GM12878 (cell line): ENCODE results near the gene RRP1B. TPM values are rescaled to one million over a fixed set of nuclear protein-coding genes. Genes with fewer than 3 reads are reported as not detected.

Source experiments
- ATAC-seq: fragments of 200-7000 bp; cut with Tn5 transposase; 3 replicates; pipeline ENCODE4 v1.9.1; 2020; ENCODE audit warnings: mild to moderate bottlenecking, moderate library complexity
- BruUV-seq: library from RNA; stranded (reverse); fragments of 400-500 nt; replicated peaks from 2 replicates; lab custom pipeline; 2021; lab: Mats Ljungman, UMichigan
- CTCF ChIA-PET: fragments of 300-600 bp; sonication (Branson Sonifier 250); formaldehyde crosslinking; extraction: SDS; loops from one replicate; lab custom pipeline; 2021; ENCODE audit warnings: inconsistent platforms; lab: Yijun Ruan, JAX
- POLR2A ChIA-PET: fragments of 350-600 bp; formaldehyde crosslinking; extraction: SDS; loops from one replicate; lab custom pipeline; 2021; ENCODE audit warnings: inconsistent platforms; lab: Charles Lee
- RAD21 ChIA-PET: fragments of 300-600 bp; sonication (Branson Sonifier 250); formaldehyde crosslinking; loops from one replicate; lab custom pipeline; 2023; ENCODE audit warnings: antibody characterized with exemption; ENCODE audit not compliant: unreplicated experiment; lab: Charles Lee
- SMC1A ChIA-PET: fragments of 300-600 bp; sonication (Branson Sonifier 250); formaldehyde crosslinking; loops from one replicate; lab custom pipeline; 2023; ENCODE audit not compliant: unreplicated experiment, uncharacterized antibody; lab: Charles Lee
- DNase-seq: peaks from one replicate; pipeline ENCODE4 v3.0.0-alpha.2; 2011; ENCODE audit warnings: low read depth, low spot score
- FAIRE-seq: peaks from 3 replicates; lab custom pipeline; 2011; peaks lifted over from hg19 to GRCh38; lab: Jason Lieb, UNC
- H2AFZ ChIP-seq: 2 replicates; pipeline ENCODE4 v1.6.0; 2011; ENCODE audit warnings: low read depth, low read length, control low read depth; ENCODE audit not compliant: control insufficient read depth
- H3K27ac ChIP-seq: 2 replicates; pipeline ENCODE4 v1.5.1; 2011; ENCODE audit warnings: control low read depth; ENCODE audit not compliant: control insufficient read depth, insufficient read depth
- H3K27me3 ChIP-seq, 2 experiments: replicated peaks in 1 of 2; 2 replicates each; pipeline versions ENCODE4 v1.6.0 to v1.6.1; 2011; ENCODE audit warnings: low read length in 1 of 2; ENCODE audit not compliant: control insufficient read depth in 2 of 2, insufficient read depth in 2 of 2
- H3K36me3 ChIP-seq, 2 experiments: 2 replicates each; pipeline ENCODE4 v1.5.1; 2011; ENCODE audit warnings: low read length in 1 of 2; ENCODE audit not compliant: control insufficient read depth in 2 of 2, insufficient read depth in 2 of 2
- H3K4me1 ChIP-seq: 2 replicates; pipeline ENCODE4 v1.6.1; 2011; ENCODE audit warnings: mild to moderate bottlenecking, low read length, moderate library complexity, mixed read lengths; ENCODE audit not compliant: control insufficient read depth, insufficient read depth
- H3K4me2 ChIP-seq: 2 replicates; pipeline ENCODE4 v1.6.0; 2011; ENCODE audit warnings: control low read depth; ENCODE audit not compliant: control insufficient read depth, insufficient read depth
- H3K4me3 ChIP-seq: fragments of 200-600 bp; sonication (generic); 2 replicates; pipeline ENCODE4 v1.5.1; 2016
- H3K79me2 ChIP-seq: 2 replicates; pipeline ENCODE4 v1.6.0; 2011; ENCODE audit warnings: low read length; ENCODE audit not compliant: control insufficient read depth, insufficient read depth
- H3K9ac ChIP-seq: 2 replicates; pipeline ENCODE4 v1.8.0; 2011; ENCODE audit warnings: low read length, control low read depth, mixed read lengths; ENCODE audit not compliant: control insufficient read depth, insufficient read depth
- H3K9me3 ChIP-seq: replicated peaks from 3 replicates; pipeline ENCODE4 v1.5.1; 2011; ENCODE audit warnings: mild to moderate bottlenecking, low read length; ENCODE audit not compliant: control insufficient read depth, insufficient read depth
- H4K20me1 ChIP-seq: 2 replicates; pipeline ENCODE4 v1.6.0; 2011; ENCODE audit not compliant: control insufficient read depth, insufficient read depth
- BCL3 ChIP-seq: IDR thresholded peaks from 2 replicates; pipeline ENCODE4 v1.6.1; 2011; ENCODE audit warnings: borderline replicate concordance, low read depth, mild to moderate bottlenecking, moderate library complexity, low read length; ENCODE audit not compliant: insufficient read depth, poor library complexity, severe bottlenecking
- CBX5 ChIP-seq: sonication (generic); IDR thresholded peaks from 2 replicates; pipeline ENCODE4 v1.6.1; 2016; ENCODE audit warnings: low read depth, moderate library complexity, mild to moderate bottlenecking, inconsistent platforms
- CREM ChIP-seq: IDR thresholded peaks from 2 replicates; pipeline ENCODE4 v1.6.1; 2014; ENCODE audit warnings: antibody characterized with exemption, low read depth
- IKZF1 ChIP-seq: fragments of 450-650 bp; conservative IDR thresholded peaks from 2 replicates; pipeline ENCODE4 v1.6.1; 2017; ENCODE audit warnings: antibody characterized with exemption, mild to moderate bottlenecking
- SKIL ChIP-seq: fragments of 450-650 bp; IDR thresholded peaks from 2 replicates; pipeline ENCODE4 v1.6.1; 2017; ENCODE audit warnings: mild to moderate bottlenecking, low read depth, inconsistent platforms; ENCODE audit not compliant: poor library complexity, severe bottlenecking
- SMAD5 ChIP-seq: IDR thresholded peaks from 2 replicates; pipeline ENCODE4 v1.6.1; 2016; ENCODE audit warnings: antibody characterized with exemption, low read depth
- ZSCAN29 ChIP-seq: fragments of 450-650 bp; IDR thresholded peaks from 2 replicates; pipeline ENCODE4 v1.6.1; 2017; ENCODE audit warnings: mild to moderate bottlenecking, moderate library complexity
- WGBS: methylation state at CpG from one replicate; pipeline ENCODE4 v1.1.6; 2016; ENCODE audit warnings: low lambda C conversion rate; ENCODE audit not compliant: insufficient replicate concordance, insufficient coverage; ENCODE audit errors: missing lambda C conversion rate; 5-methylcytosine and 5-hydroxymethylcytosine counted together
- in situ Hi-C: fragments of 300-500 bp; cut with MboI; formaldehyde crosslinking; loops from 9 replicates; pipeline ENCODE4 v1.14.3; 2018; ENCODE audit warnings: mixed read lengths
- intact Hi-C: fragments of 100-400 bp; cut with micrococcal nuclease; formaldehyde crosslinking; loops from one replicate; pipeline ENCODE4 v1.14.2; 2022; ENCODE audit not compliant: unreplicated experiment
- polyA plus RNA-seq, 11 experiments: library from polyadenylated mRNA; depleted of rRNA in 4 of 11; unstranded in 6 of 11; stranded (reverse) in 5 of 11; fragments of >200 nt; fragmentation: Nextera tagmentation in 4 of 11; fragmentation: Illumina TruSeq in 1 of 11; extraction: Ambion mirVana in 4 of 11; extraction: Trizol in 1 of 11; gene quantifications; 1 replicate in 1 of 11; 2 replicates in 10 of 11; pipeline versions ENCODE4 v1.2.1 to v1.2.3, GENCODE V29; 2011 to 2016; ENCODE audit warnings: inconsistent platforms in 2 of 11, missing spikeins in 2 of 11, low read depth in 1 of 11
- total RNA-seq, 4 experiments: library from RNA; depleted of rRNA in 3 of 4; stranded (reverse); fragments of >200 nt in 3 of 4; fragmentation: Illumina TruSeq in 1 of 4; extraction: Trizol in 1 of 4; gene quantifications; 2 replicates each; pipeline versions ENCODE4 v1.2.1 to v1.2.3, GENCODE V29; 2013 to 2021

Gene RRP1B
- total and polyA plus RNA-seq, 10 of the 15 experiments (the other 5 are each of a cell fraction or from before 2014, with no cell fraction given), result 8.1 to 57.4 (median 38.1) TPM

GRCh38 chr21:43676391-43676790 lies 17.0 kb downstream of the RRP1B start:
- RAD21 ChIA-PET, result no interaction called here
- H2AFZ ChIP-seq, result no peak overlapping the region
- H3K9ac ChIP-seq, result no peak overlapping the region
- in situ Hi-C loops, result loop anchor here (25.0 kb wide), 1 partner anchor 1464 kb away; the partner anchor contains the start of gene ABCG1
- POLR2A ChIA-PET, result no interaction called here
- H3K9me3 ChIP-seq, result no peaks in the 10 kb centered on the region
- H4K20me1 ChIP-seq, result no peaks in the 10 kb centered on the region; the same call in 1 of the 2 replicates
- CTCF ChIA-PET, result interaction anchor here (2.4 kb wide), 1 partner anchor 52 kb away, joined by 7 read pairs; no protein-coding TSS in a partner anchor
- no peak for DNase-seq
- BruUV-seq, result no TSS peak
- H3K27ac ChIP-seq, result no peak overlapping the region
- SMC1A ChIA-PET, result interaction anchor here (0.6 kb wide), 1 partner anchor 648 kb away, joined by 3 read pairs; no protein-coding TSS in a partner anchor
- intact Hi-C loops, result no loop called here
- H3K4me1 ChIP-seq, result no peaks in the 10 kb centered on the region
- no peak overlapping the region for H3K4me3 ChIP-seq
- H3K79me2 ChIP-seq, result no peaks in the 10 kb centered on the region; the same call in 1 of the 2 replicates
- no peak for TF ChIP-seq BCL3
- no peak overlapping the region for H3K4me2 ChIP-seq
- FAIRE-seq, result no peak
- H3K36me3 ChIP-seq, result peaks cover 21 to 36% of the 10 kb centered on the region in 2 experiments
- no peaks in the 10 kb centered on the region for H3K27me3 ChIP-seq
- ATAC-seq, result no peak
- WGBS, result 97% methylated on average over 15 of the region's 15 CpGs

DNA sequence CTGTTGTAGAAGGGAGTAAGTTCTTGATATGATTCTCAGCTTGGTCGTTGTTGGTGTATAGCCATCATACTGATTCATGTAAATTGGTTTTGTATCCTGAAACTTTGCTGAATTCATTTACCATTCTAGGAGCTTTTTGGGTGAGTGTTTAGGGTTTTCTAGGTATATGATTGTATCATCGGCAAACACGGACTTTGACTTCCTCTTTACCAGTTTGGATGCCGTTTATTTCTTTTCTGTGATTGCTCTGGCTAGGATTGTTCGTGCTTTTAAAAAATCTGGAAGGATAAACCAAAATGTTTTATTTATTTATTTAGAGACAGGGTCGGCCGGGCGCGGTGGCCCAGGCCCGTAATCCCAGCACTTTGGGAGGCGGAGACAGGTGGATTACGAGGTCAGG lies 20.6 kb downstream of the RRP1B start:
- ChIA-PET SMC1A (no interaction called here), RAD21 (no interaction called here), CTCF (no interaction called here), POLR2A (interaction anchor here (0.7 kb wide), 1 partner anchor 1022 kb away, joined by 4 read pairs; no protein-coding TSS in a partner anchor)
- Histone ChIP-seq H3K4me2 (no peak overlapping the region), H3K36me3 (peaks cover 28 to 39% of the 10 kb centered on the region in 2 experiments), H3K4me1 (no peaks in the 10 kb centered on the region), H2AFZ (no peak overlapping the region), H4K20me1 (no peaks in the 10 kb centered on the region; the same call in 1 of the 2 replicates), H3K27ac (no peak overlapping the region), H3K9me3 (no peaks in the 10 kb centered on the region), H3K79me2 (no peaks in the 10 kb centered on the region; the same call in 1 of the 2 replicates), H3K27me3 (no peaks in the 10 kb centered on the region), H3K9ac (no peak overlapping the region), H3K4me3 (no peak overlapping the region)
- TSS peak; percentile 49 for BruUV-seq
- TF ChIP-seq CREM, result no peak
- no peak for TF ChIP-seq SMAD5
- no peak for TF ChIP-seq SKIL
- no peak for TF ChIP-seq ZSCAN29
- no peak for TF ChIP-seq IKZF1
- TF ChIP-seq CBX5, result no peak
- no peak for ATAC-seq
- DNase-seq, result no peak
- FAIRE-seq, result no peak
- intact Hi-C loops, result no loop called here
- in situ Hi-C loops, result loop anchor here (25.0 kb wide), 1 partner anchor 1468 kb away; the partner anchor contains the start of gene ABCG1
- 91% methylated on average over 12 of the region's 12 CpGs for WGBS
